Measurements from ENCODE around the gene PAK1IP1.

GRCh38 chr6:10745116-10745515, 50.3 kb downstream of the PAK1IP1 start:
- no peak for TF ChIP-seq CTCF (IDR thresholded peaks at IDR 0.05; ENCODE audit: low read length)
- TF ChIP-seq EZH2 (IDR thresholded peaks at IDR 0.05; ENCODE audit: borderline replicate concordance, low read length) = no peak

Data from OCI-LY1 (cell line).